Measurements from ENCODE around the gene FRY. TPM values are rescaled to one million over a fixed set of nuclear protein-coding genes. Genes with fewer than 3 reads are reported as not detected.
"Not testable (repeated sequence)": the region's sequence is repeated elsewhere in the genome, so short reads cannot be mapped to it uniquely, and the experiment has no call there.

The FRY gene
- total RNA-seq, 2 donors from 2014 or later: 16.4 to 33.3 TPM

- Histone ChIP-seq H3K4me3 (no peak overlapping the region), H3K27me3 (replicated peaks; ENCODE audit: insufficient read depth) (no peaks in the 10 kb centered on the region), H3K9me3 (no peaks in the 10 kb centered on the region), H3K4me1 (replicated peaks) (no peaks in the 10 kb centered on the region), H3K36me3 (no peaks in the 10 kb centered on the region), H3K27ac (no peak overlapping the region)
- intact Hi-C loops (cut with DNase I): no loop called here
- DNase-seq (ENCODE audit: low spot score): no peak
- 88% methylated on average over 5 of the region's 5 CpGs for WGBS
- no peak for TF ChIP-seq POLR2AphosphoS5 (IDR thresholded peaks at IDR 0.05)
- TF ChIP-seq CTCF (IDR thresholded peaks at IDR 0.05): no peak
- TF ChIP-seq POLR2A (IDR thresholded peaks at IDR 0.05): no peak
These were observed 16.2 kb downstream of the FRY start for GRCh38 chr13:32047793-32048192.

GRCh38 chr13:32048816-32049215 lies 17.2 kb downstream of the FRY start:
- DNase-seq (ENCODE audit: low spot score): no peak
- Histone ChIP-seq H3K36me3 (no peaks in the 10 kb centered on the region), H3K9me3 (no peaks in the 10 kb centered on the region), H3K4me3 (no peak overlapping the region), H3K27ac (no peak overlapping the region), H3K27me3 (replicated peaks; ENCODE audit: insufficient read depth) (no peaks in the 10 kb centered on the region), H3K4me1 (replicated peaks) (no peaks in the 10 kb centered on the region)
- TF ChIP-seq POLR2A (IDR thresholded peaks at IDR 0.05) (no peak), POLR2AphosphoS5 (IDR thresholded peaks at IDR 0.05) (no peak), CTCF (IDR thresholded peaks at IDR 0.05) (no peak)
- intact Hi-C loops (cut with DNase I): no loop called here

DNA sequence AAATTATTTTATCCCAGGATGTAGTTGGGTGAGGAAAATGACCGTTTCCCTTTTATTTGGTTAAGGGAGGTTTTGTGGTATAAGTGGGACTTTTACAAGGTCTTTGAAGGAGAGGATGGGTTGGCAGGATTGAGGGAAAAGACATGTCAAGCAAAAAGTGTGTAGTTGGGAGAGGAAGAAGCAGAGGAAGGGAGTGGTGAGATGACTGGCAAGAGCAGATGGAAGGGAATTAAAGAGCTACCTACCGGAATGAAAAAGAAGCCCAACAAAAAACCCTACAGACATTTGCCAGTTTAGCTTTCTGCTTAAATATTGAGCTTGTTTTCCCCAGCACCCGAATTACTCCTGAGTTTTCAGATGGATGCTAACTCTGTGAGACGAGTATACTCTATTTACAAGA lies 19.6 kb downstream of the FRY start:
- H3K4me1 ChIP-seq (replicated peaks): no peaks in the 10 kb centered on the region
- DNase-seq (ENCODE audit: low spot score): no peak
- H3K4me3 ChIP-seq: no peak overlapping the region

GRCh38 chr13:32056316-32056715 lies 24.7 kb downstream of the FRY start:
- Histone ChIP-seq H3K36me3 (no peaks in the 10 kb centered on the region), H3K4me3 (no peak overlapping the region), H3K4me1 (replicated peaks) (no peaks in the 10 kb centered on the region), H3K27ac (no peak overlapping the region), H3K27me3 (replicated peaks; ENCODE audit: insufficient read depth) (peaks cover 1% of the 10 kb centered on the region), H3K9me3 (no peaks in the 10 kb centered on the region)
- no peak for TF ChIP-seq POLR2AphosphoS5 (IDR thresholded peaks at IDR 0.05)
- TF ChIP-seq CTCF (IDR thresholded peaks at IDR 0.05): no peak
- TF ChIP-seq POLR2A (IDR thresholded peaks at IDR 0.05): no peak
- DNase-seq (ENCODE audit: low spot score): no peak
- intact Hi-C loops (cut with DNase I): no loop called here

More for the DNA sequence above, 19.6 kb downstream of the FRY start:
- Histone ChIP-seq H3K36me3 (no peaks in the 10 kb centered on the region), H3K9me3 (no peaks in the 10 kb centered on the region), H3K27me3 (replicated peaks; ENCODE audit: insufficient read depth) (no peaks in the 10 kb centered on the region), H3K27ac (no peak overlapping the region)
- 63% methylated on average over 4 of the region's 4 CpGs for WGBS
- TF ChIP-seq CTCF (IDR thresholded peaks at IDR 0.05): no peak
- TF ChIP-seq POLR2AphosphoS5 (IDR thresholded peaks at IDR 0.05): no peak
- TF ChIP-seq POLR2A (IDR thresholded peaks at IDR 0.05): no peak
- intact Hi-C loops (cut with DNase I): no loop called here

DNA sequence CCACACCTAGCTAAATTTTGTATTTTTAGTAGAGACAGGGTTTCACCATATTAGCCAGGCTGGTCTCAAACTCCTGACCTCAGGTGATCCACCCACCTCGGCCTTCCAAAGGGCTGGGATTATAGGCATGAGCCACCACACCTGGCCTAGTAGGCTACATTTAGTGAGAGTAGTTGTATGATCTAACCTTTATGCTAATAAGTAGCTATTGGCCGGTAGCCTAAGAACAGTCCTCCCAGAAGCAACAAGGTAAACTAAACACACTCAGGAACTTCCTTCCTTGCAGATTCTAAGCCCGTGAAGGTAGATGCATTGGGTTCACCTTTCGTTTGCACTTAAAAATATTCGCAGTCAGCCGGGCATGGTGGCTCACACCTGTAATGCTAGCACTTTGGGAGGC lies 25.8 kb downstream of the FRY start:
- intact Hi-C loops (cut with DNase I); H3K4me3 ChIP-seq; H3K27me3 ChIP-seq (replicated peaks; ENCODE audit: insufficient read depth); DNase-seq (ENCODE audit: low spot score); H3K27ac ChIP-seq; H3K9me3 ChIP-seq; H3K36me3 ChIP-seq; H3K4me1 ChIP-seq (replicated peaks): not testable (repeated sequence)
- 90% methylated on average over 6 of the region's 6 CpGs for WGBS
